Measurements from ENCODE around the gene DHRS11. TPM values are rescaled to one million over a fixed set of nuclear protein-coding genes. Genes with fewer than 3 reads are reported as not detected.
"Not testable (repeated sequence)": the region's sequence is repeated elsewhere in the genome, so short reads cannot be mapped to it uniquely, and the experiment has no call there.

Gene DHRS11
- total and polyA plus RNA-seq, 11 donors = 11.0 to 22.2 (median 13.5) TPM

- intact Hi-C loops (cut with DNase I) = loop anchor here in 2 of 10 donors (2.0 to 10.0 kb wide), 3 partner anchors 67 to 803 kb away; partner anchors contain the start of genes ACACA (in 1 of the 2), MYO19 (in 1 of the 2), PIGW (in 1 of the 2) and TADA2A (in 1 of the 2)
- peak; percentile 94 to 97 (median 95) for DNase-seq
- peak; percentile 93 to 98 (median 94) for ATAC-seq
- WGBS, 4 donors = 1 to 2% (median 1%) methylated on average over 12 to 60 of the region's 60 CpGs
- Histone ChIP-seq H3K4me1 (peaks cover 0 to 30% (median 18%) of the 10 kb centered on the region in 12 donors), H3K27me3 (no peaks in the 10 kb centered on the region), H3K27ac (peak within 1 kb of the TSS; percentile 14 to 87 (median 79)), H3K9me3 (no peaks in the 10 kb centered on the region), H3K4me3 (peak within 1 kb of the TSS; percentile 51 to 98 (median 77)), H3K36me3 (no peaks in the 10 kb centered on the region)
- TF ChIP-seq POLR2A (IDR thresholded peaks at IDR 0.05) = peak in 1 of 2 donors; percentile 85
- peak in 4 of 12 donors; percentile 5 to 28 (median 22) for TF ChIP-seq CTCF (IDR thresholded peaks at IDR 0.05)
These were observed 9.8 kb downstream of the DHRS11 start, which contains the start of gene MRM1 for GRCh38 chr17:36601303-36602029. Gene MRM1, plus strand, starts transcription at chr17:36601583. Its CDS starts 228 bp downstream, at chr17:36601811.

- H3K36me3 ChIP-seq = no peaks in the 10 kb centered on the region
- peak overlapping the region in 11 of 12 donors; percentile 75 to 87 (median 79) for H3K27ac ChIP-seq
- peak in 1 of 5 donors; percentile 59 for DNase-seq
- intact Hi-C loops (cut with DNase I) = loop anchor here in 2 of 10 donors (5.0 to 10.0 kb wide), 2 partner anchors 755 to 803 kb away; partner anchors contain the start of genes ACACA (in 1 of the 2) and TADA2A (in 1 of the 2)
- no peaks in the 10 kb centered on the region for H3K27me3 ChIP-seq
- peaks cover 0 to 30% (median 18%) of the 10 kb centered on the region in 12 donors for H3K4me1 ChIP-seq
- peak in 3 of 4 donors; percentile 0 to 10 (median 1) for ATAC-seq
- no peaks in the 10 kb centered on the region for H3K9me3 ChIP-seq
- WGBS, 4 donors = 7 to 31% (median 11%) methylated on average over 10 to 38 of the region's 38 CpGs
- no peak for TF ChIP-seq POLR2A (IDR thresholded peaks at IDR 0.05)
- TF ChIP-seq CTCF (IDR thresholded peaks at IDR 0.05) = no peak
- H3K4me3 ChIP-seq = peak overlapping the region; percentile 51 to 98 (median 77)
These were observed 10.5 kb downstream of the DHRS11 start for GRCh38 chr17:36602030-36602748.

- TF ChIP-seq POLR2A (IDR thresholded peaks at IDR 0.05) (no peak), CTCF (IDR thresholded peaks at IDR 0.05) (peak; percentile 56 to 80 (median 74))
- DNase-seq (peak in 2 of 5 donors; percentile 35 to 48), ATAC-seq (peak in 1 of 4 donors; percentile 14)
- H3K36me3 ChIP-seq = no peaks in the 10 kb centered on the region
- H3K27me3 ChIP-seq = no peaks in the 10 kb centered on the region
- 27 to 37% (median 33%) methylated on average over 5 of the region's 5 CpGs for WGBS, 4 donors
- no peaks in the 10 kb centered on the region for H3K9me3 ChIP-seq
- intact Hi-C loops (cut with DNase I) = loop anchor here in 2 of 10 donors (5.0 to 10.0 kb wide), 2 partner anchors 754 to 802 kb away; partner anchors contain the start of genes ACACA (in 1 of the 2) and TADA2A (in 1 of the 2)
- no peak overlapping the region for H3K27ac ChIP-seq
- H3K4me3 ChIP-seq = peak overlapping the region in 11 of 12 donors; percentile 61 to 98 (median 82)
- H3K4me1 ChIP-seq = peaks cover 0 to 30% (median 18%) of the 10 kb centered on the region in 12 donors
These were observed 11.3 kb downstream of the DHRS11 start for GRCh38 chr17:36602924-36603384.

GRCh38 chr17:36605028-36605427, 13.3 kb downstream of the DHRS11 start:
- 94 to 98% (median 96%) methylated on average over 5 of the region's 5 CpGs for WGBS, 4 donors
- H3K4me1 ChIP-seq = peaks cover 0 to 40% (median 19%) of the 10 kb centered on the region in 12 donors
- not testable (repeated sequence) for H3K27ac ChIP-seq, DNase-seq, ATAC-seq, H3K27me3 ChIP-seq, H3K4me3 ChIP-seq, H3K36me3 ChIP-seq, H3K9me3 ChIP-seq
- intact Hi-C loops (cut with DNase I) = loop anchor here in 1 of 10 donors (10.0 kb wide), 1 partner anchor 800 kb away; the partner anchor contains the start of genes ACACA and TADA2A

Data from heart left ventricle (tissue), 16 donors.